Fibroblast of villous mesenchyme (primary cell): ENCODE results near the gene GPRC5A. TPM values are rescaled to one million over a fixed set of nuclear protein-coding genes. Genes with fewer than 3 reads are reported as not detected.
A peak's percentile ranks its signal among the peaks of the same experiment; 100 is the strongest.

Experiments
- DNase-seq: peaks from one replicate; pipeline ENCODE4 v3.0.0-alpha.2; 2010; ENCODE audit warnings: low read depth
- H3K4me3 ChIP-seq: 2 replicates; pipeline ENCODE4 v1.5.1; 2011; ENCODE audit warnings: low read depth, mild to moderate bottlenecking, low read length
- CTCF ChIP-seq: IDR thresholded peaks from 2 replicates; pipeline ENCODE4 v1.5.1; 2012; ENCODE audit warnings: low read depth, mild to moderate bottlenecking, low read length; ENCODE audit not compliant: insufficient read depth
- total RNA-seq: library from RNA; depleted of rRNA; stranded (reverse); fragments of >200 nt; gene quantifications from 2 replicates; pipeline ENCODE4 v1.2.3, GENCODE V29; 2012

GPRC5A gene
- total RNA-seq, 1 donor = 127 TPM

GRCh38 chr12:12902036-12902435, 10.7 kb downstream of the GPRC5A start:
- peak; percentile 90 for DNase-seq
- no peak for TF ChIP-seq CTCF
- peak overlapping the region; percentile 22 for H3K4me3 ChIP-seq

- no peak for TF ChIP-seq CTCF
- DNase-seq = no peak
- H3K4me3 ChIP-seq = no peak overlapping the region
These were observed 12.6 kb downstream of the GPRC5A start for GRCh38 chr12:12903642-12904609.

- no peak for DNase-seq
- no peak overlapping the region for H3K4me3 ChIP-seq
- TF ChIP-seq CTCF = no peak
These were observed 16.2 kb downstream of the GPRC5A start for GRCh38 chr12:12907552-12907951.

- H3K4me3 ChIP-seq = no peak overlapping the region
- TF ChIP-seq CTCF = no peak
- DNase-seq = no peak
These were observed 16.9 kb downstream of the GPRC5A start for GRCh38 chr12:12908252-12908651.

GRCh38 chr12:12908711-12909110, 17.3 kb downstream of the GPRC5A start:
- no peak overlapping the region for H3K4me3 ChIP-seq
- DNase-seq = no peak

GRCh38 chr12:12909228-12909994, 18.0 kb downstream of the GPRC5A start:
- no peak for TF ChIP-seq CTCF
- no peak overlapping the region for H3K4me3 ChIP-seq
- DNase-seq = no peak

More at GRCh38 chr12:12908711-12909110, 17.3 kb downstream of the GPRC5A start:
- TF ChIP-seq CTCF = no peak
